T-helper 2 cell treated with Interferon-gamma antibody and Interleukin-4, amounts not matched to agents 5 μg/mL and 100 μg/mL, for 36 hours (primary cell): ENCODE results near the gene APOBEC3G.

Experiments
- DNase-seq: peaks from one replicate; pipeline ENCODE4 v3.0.0; 2021; ENCODE audit warnings: low spot score
- H3K27ac Mint-ChIP-seq: one replicate; pipeline ENCODE4 v1.8.0; 2021; ENCODE audit warnings: mild to moderate bottlenecking, mixed read lengths
- H3K27me3 Mint-ChIP-seq: one replicate; pipeline ENCODE4 v1.8.0; 2021; ENCODE audit warnings: low read depth, mixed read lengths
- H3K36me3 Mint-ChIP-seq: one replicate; pipeline ENCODE4 v1.8.0; 2021; ENCODE audit warnings: low read depth, mixed read lengths
- H3K4me1 Mint-ChIP-seq: one replicate; pipeline ENCODE4 v1.8.0; 2021; ENCODE audit warnings: low read depth, mixed read lengths
- H3K4me3 Mint-ChIP-seq: one replicate; pipeline ENCODE4 v1.8.0; 2022; ENCODE audit warnings: mild to moderate bottlenecking, moderate library complexity, mixed read lengths
- H3K9me3 Mint-ChIP-seq: one replicate; pipeline ENCODE4 v1.8.0; 2021; ENCODE audit warnings: mixed read lengths

Gene APOBEC3G

DNA sequence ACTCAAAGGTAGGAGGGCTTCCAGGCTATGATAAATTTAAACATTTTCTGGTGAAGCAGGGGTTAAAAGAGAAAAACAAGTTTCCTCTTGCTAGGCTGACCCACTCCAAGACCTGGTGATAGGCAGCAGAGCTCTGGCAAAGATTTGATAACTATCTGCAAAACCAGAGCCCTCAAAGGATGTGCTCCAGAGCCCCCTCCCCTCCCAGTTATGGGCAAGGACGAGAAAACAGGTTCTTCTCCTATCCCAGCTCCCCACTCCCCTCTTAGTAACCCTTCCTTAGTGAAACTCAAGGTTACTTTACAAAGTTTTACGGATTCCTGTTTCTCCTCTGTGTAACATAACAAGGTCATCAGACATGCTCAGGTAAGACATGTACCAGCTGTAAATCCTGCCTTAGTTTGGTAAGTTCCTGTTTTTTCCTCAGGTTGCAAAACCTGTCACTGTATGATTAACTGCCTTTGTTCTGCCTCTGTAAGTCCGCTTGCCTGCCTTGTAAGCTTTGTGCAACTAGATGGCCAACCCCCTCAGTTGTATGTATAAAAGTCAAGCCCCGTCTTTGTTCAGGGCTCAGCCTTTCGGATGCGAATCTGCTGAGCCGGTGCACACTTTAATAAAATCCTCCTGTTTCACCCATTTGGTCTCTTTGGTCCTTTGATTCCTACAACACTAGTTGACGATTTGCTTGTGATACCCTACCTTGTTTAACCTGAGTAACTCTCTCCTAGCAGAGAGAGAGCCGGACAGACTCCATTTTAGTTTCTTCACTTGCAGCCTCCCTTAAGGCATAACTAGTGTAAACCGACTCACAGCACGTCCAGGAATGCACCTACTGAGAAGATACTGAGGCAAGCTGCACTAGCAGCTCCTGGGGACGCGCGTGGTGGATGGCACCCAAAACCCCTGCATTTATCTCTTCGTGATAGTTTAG is 33.8 kb downstream of the APOBEC3G start:
- Mint-ChIP-seq H3K27ac (no peak overlapping the region), H3K27me3 (no peaks in the 10 kb centered on the region), H3K4me3 (no peak overlapping the region), H3K9me3 (no peaks in the 10 kb centered on the region), H3K36me3 (no peaks in the 10 kb centered on the region), H3K4me1 (peaks cover 18% of the 10 kb centered on the region)
- DNase-seq: no peak

DNA sequence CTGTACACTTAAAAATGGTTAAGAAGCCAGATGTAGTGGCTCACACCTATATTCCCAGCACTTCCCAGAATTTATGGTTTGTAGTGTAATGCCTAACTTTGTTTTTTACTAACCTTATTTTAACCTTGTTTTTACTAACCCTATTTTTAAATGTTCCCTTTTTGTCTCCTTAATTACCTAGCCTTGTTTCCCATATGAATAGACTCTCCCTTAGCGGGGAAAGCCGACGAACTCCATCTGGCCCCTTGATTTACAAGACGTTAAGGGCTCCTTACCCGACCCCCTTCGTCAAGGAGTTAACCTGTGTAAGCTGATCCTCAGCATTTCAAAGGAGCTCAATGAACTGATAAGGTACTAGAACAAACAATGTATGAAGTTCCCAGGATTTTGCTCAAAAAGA is 37.0 kb downstream of the APOBEC3G start:
- H3K36me3 Mint-ChIP-seq: no peaks in the 10 kb centered on the region
- H3K27ac Mint-ChIP-seq: no peak overlapping the region
- no peak overlapping the region for H3K4me3 Mint-ChIP-seq
- H3K27me3 Mint-ChIP-seq: no peaks in the 10 kb centered on the region
- no peaks in the 10 kb centered on the region for H3K9me3 Mint-ChIP-seq
- H3K4me1 Mint-ChIP-seq: peaks cover 34% of the 10 kb centered on the region
- no peak for DNase-seq

DNA sequence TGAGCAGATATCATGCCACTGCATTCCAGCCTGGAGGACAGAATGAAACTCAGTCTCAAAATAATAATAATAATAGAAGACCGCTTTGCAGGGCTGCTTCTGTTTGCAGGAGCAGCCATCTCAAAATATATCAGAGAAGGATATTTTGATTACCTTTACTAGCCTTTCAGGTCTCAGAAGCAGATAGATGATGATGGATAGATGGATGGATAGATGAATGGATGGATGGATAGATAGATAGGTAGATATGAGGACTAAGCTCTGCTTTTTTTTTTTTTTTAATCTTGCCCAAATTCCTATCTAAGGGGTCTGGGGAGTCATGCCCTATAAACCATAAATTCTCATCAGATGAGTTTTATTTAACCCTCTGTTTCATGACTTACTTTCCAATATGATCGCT is 38.5 kb downstream of the APOBEC3G start:
- DNase-seq: no peak
- H3K4me3 Mint-ChIP-seq: no peak overlapping the region
- H3K9me3 Mint-ChIP-seq: no peaks in the 10 kb centered on the region
- H3K4me1 Mint-ChIP-seq: peaks cover 34% of the 10 kb centered on the region
- H3K36me3 Mint-ChIP-seq: no peaks in the 10 kb centered on the region
- H3K27me3 Mint-ChIP-seq: no peaks in the 10 kb centered on the region
- no peak overlapping the region for H3K27ac Mint-ChIP-seq

DNA sequence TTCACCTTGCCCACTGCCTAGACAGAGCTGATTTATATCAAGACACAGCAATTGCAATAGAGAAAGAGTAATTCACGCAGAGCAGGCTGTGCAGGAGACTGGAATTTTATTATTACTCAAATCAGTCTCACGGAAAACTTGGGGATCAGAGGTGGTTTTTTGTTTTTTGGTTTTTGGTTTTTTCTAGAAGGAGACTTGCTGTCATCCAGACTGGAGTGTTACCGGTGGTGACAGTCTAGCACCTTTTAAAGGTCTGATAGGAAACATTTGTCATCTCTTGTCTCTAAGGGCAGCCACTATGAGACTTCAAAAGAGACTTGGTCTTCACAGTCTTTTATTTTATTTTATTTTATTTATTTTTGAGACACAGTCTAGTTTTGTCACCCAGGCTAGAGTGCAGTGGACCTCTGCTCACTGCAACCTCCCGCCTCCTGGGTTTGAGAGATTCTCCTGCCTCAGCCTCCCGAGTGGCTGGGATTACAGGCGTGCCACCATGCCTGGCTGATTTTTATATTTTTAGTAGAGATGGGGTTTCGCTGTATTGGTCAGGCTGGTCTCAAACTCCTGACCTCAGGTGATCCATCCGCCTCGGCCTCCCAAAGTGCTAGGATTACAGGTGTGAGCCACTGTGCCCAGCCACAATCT is 39.0 kb downstream of the APOBEC3G start:
- Mint-ChIP-seq H3K9me3 (no peaks in the 10 kb centered on the region), H3K27ac (no peak overlapping the region), H3K4me1 (peaks cover 30% of the 10 kb centered on the region), H3K36me3 (no peaks in the 10 kb centered on the region), H3K27me3 (no peaks in the 10 kb centered on the region), H3K4me3 (no peak overlapping the region)
- peak; percentile 15 for DNase-seq

DNA sequence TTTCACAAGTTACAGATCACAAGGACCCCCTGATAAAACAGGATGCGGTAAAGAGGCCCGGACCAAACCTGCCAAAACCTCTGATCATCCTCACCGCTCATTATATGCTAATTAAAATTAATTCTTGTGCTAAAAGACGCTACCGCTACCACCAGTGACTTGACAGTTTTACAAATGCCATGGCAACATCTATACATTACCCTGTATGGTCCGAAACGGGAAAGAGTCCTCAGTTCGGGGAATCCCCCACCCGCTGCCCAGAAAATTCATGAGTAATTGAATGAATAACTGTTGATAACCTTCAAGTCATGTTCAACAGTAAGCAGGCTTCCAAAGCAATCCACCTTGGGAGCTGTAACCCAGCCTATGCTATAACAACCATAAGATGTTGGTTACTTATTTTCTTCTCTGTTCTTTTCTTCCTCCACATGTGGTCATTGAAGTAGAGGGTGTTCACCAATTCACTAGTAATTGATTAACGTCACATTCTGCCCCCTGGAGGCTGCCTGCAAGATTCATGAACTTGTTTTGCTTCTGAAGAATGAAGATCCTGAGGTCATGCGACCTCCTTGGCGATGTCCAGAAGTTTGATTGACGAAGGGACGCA is 40.6 kb downstream of the APOBEC3G start:
- peaks cover 34% of the 10 kb centered on the region for H3K4me1 Mint-ChIP-seq
- peak; percentile 80 for DNase-seq
- H3K27ac Mint-ChIP-seq: peak overlapping the region; percentile 74
- no peaks in the 10 kb centered on the region for H3K36me3 Mint-ChIP-seq
- no peaks in the 10 kb centered on the region for H3K9me3 Mint-ChIP-seq
- no peaks in the 10 kb centered on the region for H3K27me3 Mint-ChIP-seq
- peak overlapping the region; percentile 42 for H3K4me3 Mint-ChIP-seq

DNA sequence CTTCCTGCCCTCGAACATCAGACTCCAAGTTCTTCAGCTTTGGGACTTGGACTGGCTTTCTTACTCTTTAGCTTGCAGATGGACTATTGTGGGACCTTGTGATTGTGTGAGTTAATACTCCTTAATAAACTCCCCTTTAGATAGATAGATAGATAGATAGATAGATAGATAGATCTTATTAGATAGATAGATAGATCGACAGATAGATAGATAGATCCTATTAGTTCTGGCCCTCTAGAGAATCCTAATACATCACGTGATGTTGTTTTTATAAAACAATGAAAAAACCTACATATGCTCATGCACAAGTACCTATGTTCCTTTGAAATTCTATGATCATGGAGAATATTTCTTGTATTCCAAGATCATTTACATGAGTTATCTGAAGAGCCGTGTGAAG is 43.9 kb downstream of the APOBEC3G start:
- H3K9me3 Mint-ChIP-seq: no peaks in the 10 kb centered on the region
- no peak for DNase-seq
- no peaks in the 10 kb centered on the region for H3K27me3 Mint-ChIP-seq
- no peak overlapping the region for H3K4me3 Mint-ChIP-seq
- H3K4me1 Mint-ChIP-seq: peaks cover 21% of the 10 kb centered on the region
- no peaks in the 10 kb centered on the region for H3K36me3 Mint-ChIP-seq
- H3K27ac Mint-ChIP-seq: peak overlapping the region; percentile 33

DNA sequence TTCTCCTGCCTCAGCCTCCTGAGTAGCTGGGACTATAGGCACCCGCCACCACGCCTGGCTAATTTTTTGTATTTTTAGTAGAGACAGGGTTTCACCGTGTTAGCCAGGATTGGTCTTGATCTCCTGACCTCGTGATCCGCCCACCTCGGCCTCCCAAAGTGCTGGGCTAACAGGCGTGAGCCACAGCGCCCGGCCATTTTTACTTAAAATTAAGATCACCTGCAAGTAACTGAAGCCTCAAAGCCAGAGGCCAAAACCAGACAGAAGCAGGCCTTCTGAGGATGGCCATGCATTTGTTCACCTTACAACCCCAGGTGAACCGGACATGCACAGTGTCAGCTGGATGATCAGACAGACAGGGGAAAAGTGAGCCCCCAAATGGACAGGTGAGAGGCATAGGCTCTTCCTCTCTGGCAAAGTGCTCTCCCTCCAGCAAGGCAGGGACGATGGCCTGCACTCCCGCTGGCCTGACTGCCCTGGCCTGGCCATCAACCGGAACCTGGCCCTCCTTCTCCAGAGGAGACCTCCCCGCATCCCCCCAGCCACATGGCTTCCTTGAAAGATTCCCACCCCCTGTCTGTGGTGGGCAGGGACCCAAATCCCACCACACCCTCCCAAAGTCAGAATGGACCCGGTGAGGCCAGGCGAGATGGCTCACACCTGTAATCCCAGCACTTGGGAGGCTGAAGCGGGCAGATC is 45.8 kb downstream of the APOBEC3G start:
- Mint-ChIP-seq H3K9me3 (no peaks in the 10 kb centered on the region), H3K36me3 (no peaks in the 10 kb centered on the region), H3K27me3 (no peaks in the 10 kb centered on the region), H3K4me1 (peaks cover 9% of the 10 kb centered on the region), H3K27ac (no peak overlapping the region), H3K4me3 (no peak overlapping the region)
- no peak for DNase-seq

DNA sequence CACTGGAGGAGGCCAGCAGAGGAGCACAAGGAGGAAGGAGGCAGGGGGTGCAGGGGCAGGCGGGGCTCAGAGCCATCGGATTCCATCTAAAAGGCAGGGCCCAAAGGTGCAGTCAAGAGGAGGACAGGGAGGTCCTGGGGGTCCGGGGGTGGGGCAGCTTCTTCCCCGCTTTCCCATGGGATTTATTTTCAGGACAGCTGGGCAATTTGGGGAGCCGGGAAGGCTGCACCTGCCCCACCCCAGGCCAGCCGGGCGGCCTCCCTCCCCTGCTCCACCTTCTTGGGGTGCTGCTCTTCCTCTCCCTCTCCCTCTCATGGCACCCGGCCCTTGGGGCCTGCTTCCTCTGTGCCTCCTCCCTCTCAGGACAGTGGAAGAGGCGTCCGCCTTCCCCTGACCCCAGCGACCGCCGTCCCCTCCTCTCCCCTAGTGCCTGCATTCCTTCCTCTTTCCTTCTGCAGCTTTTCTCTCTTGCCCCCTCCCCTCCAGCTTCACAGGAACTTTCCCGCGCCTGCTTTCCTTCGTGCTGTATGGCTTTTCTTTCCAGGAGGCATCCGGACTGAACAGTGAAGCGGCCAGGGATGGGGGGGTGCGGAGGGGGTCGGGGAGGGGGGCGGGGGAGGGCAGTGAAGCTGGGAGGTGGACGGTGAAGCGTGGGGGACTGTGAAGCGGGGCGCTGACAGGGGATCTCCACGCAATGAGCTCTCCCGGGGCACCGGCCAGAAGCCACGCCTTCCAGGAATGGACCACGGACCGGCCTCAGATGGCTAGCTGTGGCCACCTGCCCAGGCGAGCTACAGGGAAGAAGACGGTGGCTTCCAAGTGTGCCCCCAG is 46.9 kb downstream of the APOBEC3G start:
- Mint-ChIP-seq H3K9me3 (no peaks in the 10 kb centered on the region), H3K4me1 (peaks cover 5% of the 10 kb centered on the region), H3K27ac (no peak overlapping the region), H3K27me3 (no peaks in the 10 kb centered on the region), H3K4me3 (no peak overlapping the region), H3K36me3 (no peaks in the 10 kb centered on the region)
- DNase-seq: no peak

DNA sequence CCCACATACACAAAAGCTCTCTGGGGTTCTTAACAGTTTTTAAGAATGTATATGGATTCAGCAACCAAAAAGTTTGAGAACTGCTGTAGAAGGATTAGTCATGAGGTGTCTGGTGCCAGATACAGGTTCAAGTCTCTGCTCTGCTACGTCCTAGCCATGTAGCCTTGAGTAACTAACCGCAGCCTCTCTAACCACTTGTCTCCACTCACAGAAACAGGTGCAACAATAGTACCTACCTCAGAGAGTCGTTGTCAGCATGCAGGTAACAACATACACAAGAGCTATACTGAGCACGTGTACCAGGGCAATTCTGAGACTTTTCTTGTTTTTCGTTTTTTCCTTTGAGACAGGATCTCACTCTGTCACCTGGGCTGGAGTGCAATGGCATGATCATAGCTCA is 48.5 kb downstream of the APOBEC3G start:
- Mint-ChIP-seq H3K27me3 (no peaks in the 10 kb centered on the region), H3K27ac (no peak overlapping the region), H3K4me1 (peaks cover 5% of the 10 kb centered on the region), H3K4me3 (no peak overlapping the region), H3K36me3 (no peaks in the 10 kb centered on the region), H3K9me3 (no peaks in the 10 kb centered on the region)
- DNase-seq: no peak

DNA sequence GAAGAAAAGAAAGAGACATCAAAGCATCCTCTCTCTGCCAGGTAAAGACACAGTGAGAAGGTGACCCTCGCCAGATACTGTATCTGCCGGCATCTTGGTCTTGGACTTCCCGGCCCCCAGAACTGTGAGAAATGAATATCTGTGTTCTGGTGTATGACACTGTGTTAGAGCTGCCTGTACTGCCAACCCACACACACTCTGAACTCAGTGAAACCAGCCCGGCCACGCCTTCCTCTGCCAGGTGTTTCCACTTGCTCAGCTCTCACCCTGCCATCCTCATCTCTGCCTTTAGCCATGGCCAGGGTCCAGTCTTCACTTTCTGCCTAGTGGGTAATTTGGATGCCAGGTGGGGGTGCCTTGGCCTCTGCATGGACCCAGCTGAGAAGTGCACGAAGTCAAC is 51.4 kb downstream of the APOBEC3G start:
- H3K4me3 Mint-ChIP-seq: no peak overlapping the region
- H3K27me3 Mint-ChIP-seq: no peaks in the 10 kb centered on the region
- no peaks in the 10 kb centered on the region for H3K4me1 Mint-ChIP-seq
- no peak overlapping the region for H3K27ac Mint-ChIP-seq
- no peaks in the 10 kb centered on the region for H3K9me3 Mint-ChIP-seq
- no peak for DNase-seq
- no peaks in the 10 kb centered on the region for H3K36me3 Mint-ChIP-seq

DNA sequence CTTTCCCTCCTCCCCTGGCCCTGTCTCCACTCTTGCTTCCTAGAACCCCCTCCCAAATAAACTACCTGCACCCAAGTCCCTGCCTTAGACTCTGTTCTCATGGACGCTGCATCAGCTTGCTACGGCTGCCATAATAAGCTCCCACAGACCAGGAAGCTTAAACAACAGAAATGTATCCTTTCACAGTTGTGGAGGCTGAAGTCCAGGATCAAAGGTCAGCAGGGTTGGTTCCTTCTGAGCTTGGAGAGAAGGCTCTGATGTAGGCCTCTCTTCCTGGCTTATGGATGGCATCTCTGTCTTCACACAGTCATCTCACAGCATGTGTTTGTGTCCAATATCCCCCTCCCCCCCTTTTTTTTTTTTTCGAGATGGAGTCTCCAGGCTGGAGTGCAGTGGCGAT is 52.0 kb downstream of the APOBEC3G start:
- Mint-ChIP-seq H3K4me3 (no peak overlapping the region), H3K27me3 (no peaks in the 10 kb centered on the region), H3K27ac (no peak overlapping the region), H3K9me3 (no peaks in the 10 kb centered on the region), H3K36me3 (no peaks in the 10 kb centered on the region), H3K4me1 (no peaks in the 10 kb centered on the region)
- DNase-seq: no peak

DNA sequence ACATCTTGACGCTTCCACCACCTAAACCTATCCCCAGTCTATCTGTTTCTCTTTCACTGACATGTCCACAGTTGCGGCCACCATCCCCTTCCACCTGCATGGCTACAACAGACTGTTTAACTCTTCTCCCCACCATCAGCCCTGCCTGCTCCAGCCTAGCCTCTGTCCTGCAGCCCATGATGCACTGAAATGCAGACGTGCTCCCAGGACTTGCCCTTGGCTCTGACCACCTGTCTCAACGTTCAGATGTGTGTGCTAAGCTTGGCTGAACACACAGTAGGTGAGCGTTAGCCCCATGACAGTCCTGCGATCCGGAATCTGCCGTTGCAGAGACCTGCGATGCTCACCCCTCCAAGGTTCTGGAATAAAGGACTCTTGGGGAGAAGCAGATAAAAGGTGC is 52.7 kb downstream of the APOBEC3G start:
- Mint-ChIP-seq H3K27ac (no peak overlapping the region), H3K9me3 (no peaks in the 10 kb centered on the region), H3K4me1 (no peaks in the 10 kb centered on the region), H3K36me3 (no peaks in the 10 kb centered on the region), H3K27me3 (no peaks in the 10 kb centered on the region), H3K4me3 (no peak overlapping the region)
- DNase-seq: no peak

DNA sequence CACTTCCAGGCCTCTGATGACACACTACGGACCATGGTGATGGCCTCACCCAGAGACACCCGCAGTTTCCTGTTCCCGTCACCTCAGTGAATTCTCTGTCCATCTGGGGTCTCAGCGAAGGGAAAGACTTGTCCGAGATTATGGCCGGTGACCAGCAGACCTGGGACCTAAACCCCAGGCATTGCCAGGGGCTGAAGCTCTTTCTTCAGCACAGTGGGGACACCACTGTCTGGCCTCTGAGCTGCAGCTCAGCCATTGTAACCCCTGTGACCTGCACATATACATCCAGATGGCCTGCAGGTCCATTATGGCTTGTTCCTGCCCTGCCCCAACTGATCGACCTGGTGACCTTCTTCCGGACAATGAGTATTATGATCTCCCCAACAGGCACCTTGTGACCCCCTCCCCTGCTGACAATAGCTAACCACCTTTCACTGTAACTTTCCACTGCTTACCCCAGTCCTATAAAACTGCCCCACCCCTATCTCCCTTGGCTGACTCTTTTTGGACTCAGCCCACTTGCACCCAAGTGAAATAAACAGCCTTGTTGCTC is 53.2 kb downstream of the APOBEC3G start:
- Mint-ChIP-seq H3K36me3 (no peaks in the 10 kb centered on the region), H3K4me1 (no peaks in the 10 kb centered on the region), H3K27me3 (no peaks in the 10 kb centered on the region), H3K27ac (no peak overlapping the region), H3K9me3 (no peaks in the 10 kb centered on the region), H3K4me3 (no peak overlapping the region)
- DNase-seq: no peak
